Nephron progenitor cell (in vitro differentiated cells): ENCODE data around the gene UBE2E2.
"Not testable (repeated sequence)": the region's sequence is repeated elsewhere in the genome, so short reads cannot be mapped to it uniquely, and the experiment has no call there.

Source experiments
- DNase-seq: peaks from one replicate; pipeline ENCODE4 v3.0.0; 2021
- H3K27ac Mint-ChIP-seq: 2 replicates; pipeline ENCODE4 v1.8.0; 2021; ENCODE audit warnings: mild to moderate bottlenecking, moderate library complexity, mixed read lengths
- H3K27me3 Mint-ChIP-seq: 2 replicates; pipeline ENCODE4 v1.8.0; 2021; ENCODE audit warnings: mild to moderate bottlenecking, low read depth, mixed read lengths; ENCODE audit not compliant: poor library complexity
- H3K36me3 Mint-ChIP-seq: 2 replicates; pipeline ENCODE4 v1.8.0; 2021; ENCODE audit warnings: low read depth, mixed read lengths
- H3K4me1 Mint-ChIP-seq: 2 replicates; pipeline ENCODE4 v1.8.0; 2021; ENCODE audit warnings: mixed read lengths
- H3K4me3 Mint-ChIP-seq: 2 replicates; pipeline ENCODE4 v1.8.0; 2021; ENCODE audit warnings: mild to moderate bottlenecking, moderate library complexity, mixed read lengths
- H3K9me3 Mint-ChIP-seq: 2 replicates; pipeline ENCODE4 v1.8.0; 2021; ENCODE audit warnings: mild to moderate bottlenecking, moderate library complexity, mixed read lengths
- TF ChIP-seq, protein P1 (sequence below): fragments of 200-600 bp; sonication (generic); IDR thresholded peaks from 2 replicates; pipeline ENCODE4 v1.5.0; 2021; ENCODE audit warnings: antibody characterized with exemption

UBE2E2 gene

DNA sequence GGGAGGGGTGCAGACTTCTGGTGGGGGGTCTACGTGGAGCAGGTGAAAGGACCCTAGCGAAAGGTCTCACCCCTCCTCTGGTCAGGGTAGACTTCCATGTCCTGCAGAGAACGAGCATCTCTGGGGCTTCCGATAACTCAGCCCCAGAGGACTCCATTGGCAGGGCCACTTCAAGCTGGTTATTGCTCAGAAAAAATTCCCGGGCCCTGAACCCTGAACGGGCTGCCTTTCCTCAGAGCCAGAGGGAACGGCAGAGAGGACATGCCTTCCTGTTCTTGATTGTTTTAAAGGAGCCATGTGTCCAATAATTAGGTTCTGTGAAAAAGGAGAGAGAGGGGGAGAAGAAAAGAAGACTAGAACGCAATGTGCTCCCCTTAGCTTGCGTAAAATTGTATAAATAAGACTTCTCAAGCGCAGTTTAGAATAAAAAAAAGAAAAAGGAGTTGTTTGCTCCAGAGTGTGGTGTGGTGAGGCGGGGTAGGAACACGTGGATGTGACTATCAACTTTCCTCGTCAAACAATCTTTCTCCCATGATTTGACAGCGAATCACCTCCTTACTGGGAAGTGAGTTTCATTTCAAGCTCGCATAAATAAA, 409.3 kb downstream of the UBE2E2 start:
- Mint-ChIP-seq H3K36me3 (no peaks in the 10 kb centered on the region), H3K27me3 (no peaks in the 10 kb centered on the region), H3K4me1 (peaks cover 15% of the 10 kb centered on the region), H3K27ac (peak overlapping the region; percentile 31), H3K4me3 (no peak overlapping the region), H3K9me3 (peaks cover 4% of the 10 kb centered on the region)
- DNase-seq, result no peak
- TF ChIP-seq, protein P1, sequence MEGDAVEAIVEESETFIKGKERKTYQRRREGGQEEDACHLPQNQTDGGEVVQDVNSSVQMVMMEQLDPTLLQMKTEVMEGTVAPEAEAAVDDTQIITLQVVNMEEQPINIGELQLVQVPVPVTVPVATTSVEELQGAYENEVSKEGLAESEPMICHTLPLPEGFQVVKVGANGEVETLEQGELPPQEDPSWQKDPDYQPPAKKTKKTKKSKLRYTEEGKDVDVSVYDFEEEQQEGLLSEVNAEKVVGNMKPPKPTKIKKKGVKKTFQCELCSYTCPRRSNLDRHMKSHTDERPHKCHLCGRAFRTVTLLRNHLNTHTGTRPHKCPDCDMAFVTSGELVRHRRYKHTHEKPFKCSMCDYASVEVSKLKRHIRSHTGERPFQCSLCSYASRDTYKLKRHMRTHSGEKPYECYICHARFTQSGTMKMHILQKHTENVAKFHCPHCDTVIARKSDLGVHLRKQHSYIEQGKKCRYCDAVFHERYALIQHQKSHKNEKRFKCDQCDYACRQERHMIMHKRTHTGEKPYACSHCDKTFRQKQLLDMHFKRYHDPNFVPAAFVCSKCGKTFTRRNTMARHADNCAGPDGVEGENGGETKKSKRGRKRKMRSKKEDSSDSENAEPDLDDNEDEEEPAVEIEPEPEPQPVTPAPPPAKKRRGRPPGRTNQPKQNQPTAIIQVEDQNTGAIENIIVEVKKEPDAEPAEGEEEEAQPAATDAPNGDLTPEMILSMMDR, result no peak

DNA sequence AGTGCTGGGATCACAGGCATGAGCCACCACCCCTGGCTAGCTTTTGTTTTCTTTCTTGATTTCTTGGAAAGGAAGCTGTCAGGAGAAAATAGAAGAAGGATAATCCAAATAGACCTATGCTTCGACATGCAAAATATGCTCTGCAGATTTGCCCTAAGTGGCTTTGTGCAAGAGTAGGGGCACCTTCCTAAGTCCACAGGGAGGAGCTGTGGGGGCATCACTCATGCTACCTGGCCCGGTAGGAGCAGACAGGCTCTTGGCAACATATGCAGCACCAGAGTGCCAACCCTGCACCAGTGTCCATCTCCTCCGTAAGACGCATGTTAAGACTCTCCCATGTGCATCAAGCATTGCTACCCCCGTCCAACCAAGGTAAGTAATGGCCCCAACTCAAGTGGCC, 411.9 kb downstream of the UBE2E2 start:
- Mint-ChIP-seq H3K27ac (no peak overlapping the region), H3K4me1 (peaks cover 15% of the 10 kb centered on the region), H3K4me3 (no peak overlapping the region), H3K9me3 (peaks cover 16% of the 10 kb centered on the region), H3K36me3 (no peaks in the 10 kb centered on the region), H3K27me3 (no peaks in the 10 kb centered on the region)
- TF ChIP-seq, protein P1, result no peak
- DNase-seq, result no peak

DNA sequence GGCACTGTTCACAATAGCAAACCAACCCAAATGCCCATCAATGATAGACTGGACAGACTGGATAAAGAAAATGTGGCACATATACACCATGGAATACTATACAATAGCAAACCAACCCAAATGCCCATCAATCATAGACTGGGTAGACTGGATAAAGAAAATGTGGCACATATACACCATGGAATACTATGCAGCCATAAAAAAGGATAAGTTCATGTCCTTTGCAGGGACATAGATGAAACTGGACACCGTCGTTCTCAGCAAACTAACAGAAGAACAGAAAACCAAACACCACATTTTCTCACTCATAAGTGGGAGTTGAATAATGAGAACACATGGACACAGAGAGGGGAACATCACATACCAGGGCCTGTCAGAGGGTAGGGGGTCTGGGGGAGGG, 415.3 kb downstream of the UBE2E2 start:
- not testable (repeated sequence) for H3K4me1 Mint-ChIP-seq, H3K27ac Mint-ChIP-seq, H3K4me3 Mint-ChIP-seq, H3K36me3 Mint-ChIP-seq, DNase-seq, H3K27me3 Mint-ChIP-seq
- H3K9me3 Mint-ChIP-seq, result peaks cover 30% of the 10 kb centered on the region

GRCh38 chr3:23619705-23620637, 416.8 kb downstream of the UBE2E2 start:
- Mint-ChIP-seq H3K4me3 (no peak overlapping the region), H3K4me1 (no peaks in the 10 kb centered on the region), H3K36me3 (peaks cover 5% of the 10 kb centered on the region), H3K9me3 (peaks cover 43% of the 10 kb centered on the region), H3K27ac (peak overlapping the region; percentile 40), H3K27me3 (peaks cover 9% of the 10 kb centered on the region)
- no peak for DNase-seq
- TF ChIP-seq, protein P1, result no peak

DNA sequence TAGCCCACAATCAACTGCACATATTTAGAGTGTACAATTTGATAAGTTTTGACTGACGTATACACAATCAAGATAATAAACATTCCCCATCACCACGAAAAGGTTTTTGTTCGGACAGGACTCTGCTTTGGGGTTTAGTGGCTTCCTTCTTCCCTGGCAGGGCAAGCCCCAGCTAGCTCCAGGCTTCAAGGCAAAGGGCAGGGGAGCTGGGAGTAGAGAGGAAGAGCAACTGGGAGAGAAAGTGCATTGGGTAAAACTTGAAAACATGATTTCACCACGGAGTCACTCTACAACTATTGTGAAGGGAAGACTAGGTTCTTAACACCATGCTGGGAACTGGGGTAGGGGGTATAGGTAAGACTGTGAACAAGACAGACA, 417.5 kb downstream of the UBE2E2 start:
- TF ChIP-seq, protein P1, result no peak
- Mint-ChIP-seq H3K36me3 (peaks cover 5% of the 10 kb centered on the region), H3K4me1 (no peaks in the 10 kb centered on the region), H3K9me3 (peaks cover 49% of the 10 kb centered on the region), H3K27ac (peak overlapping the region; percentile 36), H3K27me3 (peaks cover 15% of the 10 kb centered on the region), H3K4me3 (no peak overlapping the region)
- DNase-seq, result no peak

GRCh38 chr3:23623844-23624243, 420.7 kb downstream of the UBE2E2 start:
- Mint-ChIP-seq H3K27me3 (peaks cover 15% of the 10 kb centered on the region), H3K36me3 (peaks cover 5% of the 10 kb centered on the region), H3K4me1 (no peaks in the 10 kb centered on the region), H3K4me3 (no peak overlapping the region), H3K9me3 (peaks cover 41% of the 10 kb centered on the region), H3K27ac (no peak overlapping the region)
- DNase-seq, result no peak
- TF ChIP-seq, protein P1, result no peak
